GM12873 (cell line): ENCODE results near the gene ARMC2.

Source experiments
- CTCF ChIP-seq: IDR thresholded peaks from 2 replicates; pipeline ENCODE4 v1.5.1; 2012; ENCODE audit warnings: low read depth, mild to moderate bottlenecking, moderate library complexity, low read length, control low read depth; ENCODE audit not compliant: insufficient read depth; ENCODE audit errors: missing control alignments

Gene ARMC2

GRCh38 chr6:108922499-108922898 is 74.3 kb downstream of the ARMC2 start:
- TF ChIP-seq CTCF: no peak

GRCh38 chr6:108927927-108928326 is 79.7 kb downstream of the ARMC2 start:
- TF ChIP-seq CTCF: no peak

GRCh38 chr6:108928650-108929049 is 80.4 kb downstream of the ARMC2 start:
- no peak for TF ChIP-seq CTCF

- TF ChIP-seq CTCF: no peak
Measured at GRCh38 chr6:108937170-108937569, 88.9 kb downstream of the ARMC2 start.

GRCh38 chr6:108940741-108941140 is 92.5 kb downstream of the ARMC2 start:
- TF ChIP-seq CTCF: no peak

- no peak for TF ChIP-seq CTCF
Measured at GRCh38 chr6:108941281-108941680, 93.1 kb downstream of the ARMC2 start.

GRCh38 chr6:108941859-108942258 is 93.6 kb downstream of the ARMC2 start:
- TF ChIP-seq CTCF: no peak
